ENCODE measurements around the gene RPL3. TPM values are rescaled to one million over a fixed set of nuclear protein-coding genes. Genes with fewer than 3 reads are reported as not detected.

The RPL3 gene
- total and polyA plus RNA-seq, 2 of the 4 experiments (the other 2 are of a cell fraction), result 2,871 to 3,312 TPM

DNA sequence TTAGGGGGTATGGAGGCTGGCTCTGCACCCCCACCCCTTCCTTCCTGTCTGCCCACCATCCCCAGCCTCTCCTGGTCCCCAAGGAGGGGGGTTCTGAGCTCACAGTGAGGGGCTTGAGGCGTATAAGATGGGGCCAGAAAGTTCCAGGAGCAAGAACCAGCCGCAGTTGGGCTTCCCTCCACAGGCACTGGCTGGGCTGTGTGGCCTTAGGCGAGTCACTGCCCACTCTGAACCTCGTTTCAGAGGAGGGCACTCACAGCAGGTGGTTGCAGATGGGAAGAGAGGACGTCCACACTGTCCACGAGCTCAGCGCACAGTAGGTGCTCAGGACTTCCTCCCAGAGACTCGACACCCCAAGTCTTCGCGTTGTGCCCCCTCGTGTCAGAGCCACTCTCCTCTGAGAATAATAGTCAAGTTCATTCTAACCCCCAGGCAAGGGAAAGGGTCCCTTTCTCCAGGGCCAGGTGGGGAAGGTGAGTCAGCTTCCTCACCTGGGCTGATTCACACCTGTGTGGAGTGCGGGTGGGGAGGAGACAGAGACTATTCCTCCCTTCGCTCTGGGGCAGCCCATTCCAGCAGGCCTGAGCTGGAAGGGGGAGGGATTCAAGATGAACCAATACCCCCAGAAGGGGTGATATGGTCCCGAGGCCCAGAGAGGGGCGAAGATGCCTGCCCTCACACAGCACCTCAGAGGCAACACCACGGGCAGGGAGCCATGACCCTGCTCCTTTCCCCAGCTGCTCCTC, 29.3 kb downstream of the RPL3 start (continued):
- TF ChIP-seq RCOR1 (IDR thresholded peaks at IDR 0.05; ENCODE audit: insufficient replicate concordance, low read length), result no peak

GRCh38 chr22:39289533-39289932, 29.9 kb downstream of the RPL3 start:
- POLR2A ChIA-PET (ENCODE audit: unreplicated experiment), result no interaction called here
- Histone ChIP-seq H4K20me1 (ENCODE audit: insufficient read depth, low read length) (no peaks in the 10 kb centered on the region), H3K4ac (ENCODE audit: low read depth, low read length) (no peak overlapping the region), H3K79me1 (ENCODE audit: low read depth in 1 of 2, low read length in 2 of 2) (no peaks in the 10 kb centered on the region), H3K9ac (ENCODE audit: low read depth, low read length) (no peak overlapping the region), H3K9me1 (ENCODE audit: insufficient read depth, low read length) (peaks cover 8% of the 10 kb centered on the region; the same call in 1 of the 2 replicates), H3K4me3 (ENCODE audit: insufficient read depth, low read depth, low read length) (no peak overlapping the region), H2BK120ac (ENCODE audit: low read depth, low read length) (no peak overlapping the region), H2AK9ac (replicated peaks; ENCODE audit: low read depth, low read length, poor library complexity) (peak overlapping the region; percentile 33), H3K27me3 (ENCODE audit: control insufficient read depth, insufficient read depth, low read length) (no peaks in the 10 kb centered on the region; the same call in 1 of the 2 replicates), H2AFZ (replicated peaks; ENCODE audit: low read length, poor library complexity) (no peak overlapping the region), H3K4me2 (ENCODE audit: low read depth, low read length) (no peak overlapping the region), H3K9me3 (ENCODE audit: control insufficient read depth, insufficient read depth, low read length) (peaks cover 8% of the 10 kb centered on the region), H2BK20ac (ENCODE audit: low read depth, low read length) (no peak overlapping the region), H3K14ac (replicated peaks; ENCODE audit: low read depth, low read length) (no peak overlapping the region), H4K91ac (ENCODE audit: insufficient read depth, low read depth, low read length) (no peak overlapping the region), H3K36me3 (ENCODE audit: control insufficient read depth, insufficient read depth, low read length) (no peaks in the 10 kb centered on the region), H2BK15ac (ENCODE audit: low read depth, low read length) (no peak overlapping the region), H3K23ac (ENCODE audit: low read depth, low read length) (no peak overlapping the region), H3K18ac (ENCODE audit: low read depth, low read length) (no peak overlapping the region), H2BK5ac (ENCODE audit: low read depth, low read length, poor library complexity, severe bottlenecking) (no peak overlapping the region), H3K27ac (ENCODE audit: insufficient read depth, low read length) (no peak overlapping the region), H4K5ac (ENCODE audit: low read depth, low read length) (no peak overlapping the region), H2AK5ac (ENCODE audit: low read depth, low read length) (peak overlapping the region; percentile 54; the same call in 1 of the 2 replicates), H3K4me1 (ENCODE audit: control insufficient read depth, insufficient read depth, low read length) (peaks cover 23% of the 10 kb centered on the region), H4K8ac (ENCODE audit: low read depth in 2 of 2, low read length in 2 of 2) (no peak overlapping the region), H3K56ac (ENCODE audit: extremely low read depth, insufficient read depth, low read length) (no peak overlapping the region)
- dilution Hi-C loops (cut with HindIII; ENCODE audit: low sequenced_read_pairs, unreplicated experiment), result no loop called here
- no TSS peak for BruUV-seq (replicated peaks)
- ATAC-seq (ENCODE audit: low read depth) (no peak), DNase-seq (no peak)
- intact Hi-C loops (cut with micrococcal nuclease), result no loop called here
- CTCF ChIA-PET, result no interaction called here
- TF ChIP-seq, protein P1, sequence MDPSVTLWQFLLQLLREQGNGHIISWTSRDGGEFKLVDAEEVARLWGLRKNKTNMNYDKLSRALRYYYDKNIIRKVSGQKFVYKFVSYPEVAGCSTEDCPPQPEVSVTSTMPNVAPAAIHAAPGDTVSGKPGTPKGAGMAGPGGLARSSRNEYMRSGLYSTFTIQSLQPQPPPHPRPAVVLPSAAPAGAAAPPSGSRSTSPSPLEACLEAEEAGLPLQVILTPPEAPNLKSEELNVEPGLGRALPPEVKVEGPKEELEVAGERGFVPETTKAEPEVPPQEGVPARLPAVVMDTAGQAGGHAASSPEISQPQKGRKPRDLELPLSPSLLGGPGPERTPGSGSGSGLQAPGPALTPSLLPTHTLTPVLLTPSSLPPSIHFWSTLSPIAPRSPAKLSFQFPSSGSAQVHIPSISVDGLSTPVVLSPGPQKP (IDR thresholded peaks at IDR 0.05; ENCODE audit: borderline replicate concordance, low read depth, low read length), result no peak
- TF ChIP-seq USF2 (IDR thresholded peaks at IDR 0.05; ENCODE audit: low read depth, low read length), result no peak
- TF ChIP-seq CEBPB (IDR thresholded peaks at IDR 0.05; ENCODE audit: low read depth, low read length), result no peak
- TF ChIP-seq BHLHE40 (IDR thresholded peaks at IDR 0.05; ENCODE audit: low read depth, low read length), result no peak
- no peak for TF ChIP-seq FOS (IDR thresholded peaks at IDR 0.05; ENCODE audit: low read depth, low read length)
- TF ChIP-seq MXI1 (IDR thresholded peaks at IDR 0.05; ENCODE audit: borderline replicate concordance, low read depth, low read length), result no peak
- no peak for TF ChIP-seq RFX5 (IDR thresholded peaks at IDR 0.05; ENCODE audit: low read depth, low read length)
- WGBS, 2 experiments (ENCODE audit: extremely low coverage in 2 of 2, insufficient read length in 1 of 2), result 86% methylated on average over 11 of the region's 14 CpGs; no CpG with 5 or more reads in 1 of the 2 experiments
- in situ Hi-C loops (cut with MboI; ENCODE audit: low sequenced_read_pairs), result no loop called here

All from IMR-90 (cell line).